A673 (cell line): Measurements from ENCODE around the gene ELL2. TPM values are rescaled to one million over a fixed set of nuclear protein-coding genes. Genes with fewer than 3 reads are reported as not detected.
"Not testable (repeated sequence)": the region's sequence is repeated elsewhere in the genome, so short reads cannot be mapped to it uniquely, and the experiment has no call there.

ENCODE experiments used
- BruUV-seq: library from RNA; stranded (reverse); fragments of 400-500 nt; replicated peaks from 2 replicates; lab custom pipeline; 2021; lab: Mats Ljungman, UMichigan
- CTCF ChIA-PET: fragments of 300-600 bp; sonication (Branson Sonifier 250); formaldehyde crosslinking; loops from one replicate; lab custom pipeline; 2022; ENCODE audit warnings: antibody characterized with exemption; lab: Charles Lee
- POLR2A ChIA-PET: fragments of 300-600 bp; sonication (Branson Sonifier 250); formaldehyde crosslinking; loops from one replicate; lab custom pipeline; 2022; ENCODE audit warnings: antibody characterized with exemption; ENCODE audit not compliant: low non-redundant PET; lab: Charles Lee
- DNase-seq: peaks from one replicate; pipeline ENCODE4 v3.0.0-alpha.2; 2015; ENCODE audit warnings: low spot score
- H3K27ac ChIP-seq: fragments of 200-600 bp; sonication (generic); 2 replicates; pipeline ENCODE4 v1.5.1; 2016; ENCODE audit warnings: mixed run types, low read depth, mild to moderate bottlenecking, mixed read lengths, antibody characterized with exemption, low read length; ENCODE audit not compliant: poor library complexity, severe bottlenecking
- H3K27me3 ChIP-seq: fragments of 200-600 bp; sonication (generic); replicated peaks from 2 replicates; pipeline ENCODE4 v1.6.1; 2017; ENCODE audit warnings: mixed run types, low read depth, mild to moderate bottlenecking, mixed read lengths, antibody characterized with exemption, low read length; ENCODE audit not compliant: insufficient read depth, poor library complexity
- H3K36me3 ChIP-seq: fragments of 200-600 bp; sonication (generic); 2 replicates; pipeline ENCODE4 v1.6.1; 2016; ENCODE audit warnings: mixed run types, mild to moderate bottlenecking, mixed read lengths, antibody characterized with exemption, low read length; ENCODE audit not compliant: insufficient read depth, poor library complexity, severe bottlenecking
- H3K4me1 ChIP-seq: fragments of 200-600 bp; sonication (generic); 2 replicates; pipeline ENCODE4 v1.6.1; 2017; ENCODE audit warnings: mixed run types, mild to moderate bottlenecking, mixed read lengths, antibody characterized with exemption, low read length; ENCODE audit not compliant: insufficient read depth, poor library complexity, severe bottlenecking
- H3K4me3 ChIP-seq: fragments of 200-600 bp; sonication (generic); 2 replicates; pipeline ENCODE4 v1.5.1; 2016; ENCODE audit warnings: low read depth, mixed run types, mild to moderate bottlenecking, mixed read lengths, low read length; ENCODE audit not compliant: poor library complexity, severe bottlenecking
- H3K9me3 ChIP-seq: fragments of 200-600 bp; sonication (generic); 2 replicates; pipeline ENCODE4 v1.6.1; 2016; ENCODE audit warnings: mixed run types, low read depth, mild to moderate bottlenecking, mixed read lengths, antibody characterized with exemption, low read length; ENCODE audit not compliant: poor library complexity, severe bottlenecking
- EZH2 ChIP-seq: fragments of 200-600 bp; sonication (generic); IDR thresholded peaks from 2 replicates; pipeline ENCODE4 v1.6.1; 2017; ENCODE audit warnings: borderline replicate concordance, low read depth, mild to moderate bottlenecking, mixed read lengths, antibody characterized with exemption, low read length; ENCODE audit not compliant: poor library complexity, severe bottlenecking
- intact Hi-C: fragments of 100-400 bp; cut with micrococcal nuclease; formaldehyde crosslinking; loops from one replicate; pipeline ENCODE4 v1.10.0; 2022; ENCODE audit not compliant: unreplicated experiment
- total RNA-seq: library from RNA; stranded (reverse); gene quantifications from 2 replicates; pipeline ENCODE4 v1.2.3, GENCODE V29; 2021
- TF ChIP-seq, protein P1 (sequence below): fragments of 300-800, 200-600 bp; sonication (generic); conservative IDR thresholded peaks from 2 replicates; pipeline ENCODE4 v1.5.1; 2017; ENCODE audit warnings: low read depth, mild to moderate bottlenecking, antibody characterized with exemption, low read length, moderate library complexity, mixed read lengths

Gene ELL2
- total RNA-seq, 1 experiment from 2014 or later: 12.0 TPM

DNA sequence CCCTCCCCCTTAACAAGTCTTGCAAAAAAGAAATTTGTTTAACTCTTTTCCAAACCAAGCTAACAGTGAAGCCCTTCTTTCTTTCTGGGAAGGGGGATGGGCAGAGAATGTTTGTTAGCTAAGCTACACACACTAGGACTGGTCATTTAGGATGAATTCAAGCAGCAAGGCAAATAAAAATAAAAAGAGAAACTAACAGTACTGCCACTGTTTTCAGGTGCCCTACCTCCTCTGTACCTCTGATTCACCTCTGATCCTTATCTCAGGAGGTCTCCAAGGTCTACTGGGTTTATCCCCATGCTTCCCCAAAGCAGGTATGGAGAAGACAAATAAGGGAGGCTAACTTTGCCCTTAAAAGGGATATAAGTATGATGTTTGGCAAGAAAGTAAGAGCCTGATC lies 52.9 kb downstream of the ELL2 start:
- Histone ChIP-seq H3K27ac (no peak overlapping the region), H3K27me3 (no peaks in the 10 kb centered on the region), H3K9me3 (no peaks in the 10 kb centered on the region), H3K4me3 (no peak overlapping the region), H3K36me3 (no peaks in the 10 kb centered on the region), H3K4me1 (no peaks in the 10 kb centered on the region)
- ChIA-PET CTCF (no interaction called here), POLR2A (interaction anchor here (0.6 kb wide), 1 partner anchor 254 kb away, joined by 3 read pairs; no protein-coding TSS in a partner anchor)
- no TSS peak for BruUV-seq
- DNase-seq: no peak
- intact Hi-C loops: no loop called here
- TF ChIP-seq, protein P1, sequence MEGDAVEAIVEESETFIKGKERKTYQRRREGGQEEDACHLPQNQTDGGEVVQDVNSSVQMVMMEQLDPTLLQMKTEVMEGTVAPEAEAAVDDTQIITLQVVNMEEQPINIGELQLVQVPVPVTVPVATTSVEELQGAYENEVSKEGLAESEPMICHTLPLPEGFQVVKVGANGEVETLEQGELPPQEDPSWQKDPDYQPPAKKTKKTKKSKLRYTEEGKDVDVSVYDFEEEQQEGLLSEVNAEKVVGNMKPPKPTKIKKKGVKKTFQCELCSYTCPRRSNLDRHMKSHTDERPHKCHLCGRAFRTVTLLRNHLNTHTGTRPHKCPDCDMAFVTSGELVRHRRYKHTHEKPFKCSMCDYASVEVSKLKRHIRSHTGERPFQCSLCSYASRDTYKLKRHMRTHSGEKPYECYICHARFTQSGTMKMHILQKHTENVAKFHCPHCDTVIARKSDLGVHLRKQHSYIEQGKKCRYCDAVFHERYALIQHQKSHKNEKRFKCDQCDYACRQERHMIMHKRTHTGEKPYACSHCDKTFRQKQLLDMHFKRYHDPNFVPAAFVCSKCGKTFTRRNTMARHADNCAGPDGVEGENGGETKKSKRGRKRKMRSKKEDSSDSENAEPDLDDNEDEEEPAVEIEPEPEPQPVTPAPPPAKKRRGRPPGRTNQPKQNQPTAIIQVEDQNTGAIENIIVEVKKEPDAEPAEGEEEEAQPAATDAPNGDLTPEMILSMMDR: no peak
- no peak for TF ChIP-seq EZH2

DNA sequence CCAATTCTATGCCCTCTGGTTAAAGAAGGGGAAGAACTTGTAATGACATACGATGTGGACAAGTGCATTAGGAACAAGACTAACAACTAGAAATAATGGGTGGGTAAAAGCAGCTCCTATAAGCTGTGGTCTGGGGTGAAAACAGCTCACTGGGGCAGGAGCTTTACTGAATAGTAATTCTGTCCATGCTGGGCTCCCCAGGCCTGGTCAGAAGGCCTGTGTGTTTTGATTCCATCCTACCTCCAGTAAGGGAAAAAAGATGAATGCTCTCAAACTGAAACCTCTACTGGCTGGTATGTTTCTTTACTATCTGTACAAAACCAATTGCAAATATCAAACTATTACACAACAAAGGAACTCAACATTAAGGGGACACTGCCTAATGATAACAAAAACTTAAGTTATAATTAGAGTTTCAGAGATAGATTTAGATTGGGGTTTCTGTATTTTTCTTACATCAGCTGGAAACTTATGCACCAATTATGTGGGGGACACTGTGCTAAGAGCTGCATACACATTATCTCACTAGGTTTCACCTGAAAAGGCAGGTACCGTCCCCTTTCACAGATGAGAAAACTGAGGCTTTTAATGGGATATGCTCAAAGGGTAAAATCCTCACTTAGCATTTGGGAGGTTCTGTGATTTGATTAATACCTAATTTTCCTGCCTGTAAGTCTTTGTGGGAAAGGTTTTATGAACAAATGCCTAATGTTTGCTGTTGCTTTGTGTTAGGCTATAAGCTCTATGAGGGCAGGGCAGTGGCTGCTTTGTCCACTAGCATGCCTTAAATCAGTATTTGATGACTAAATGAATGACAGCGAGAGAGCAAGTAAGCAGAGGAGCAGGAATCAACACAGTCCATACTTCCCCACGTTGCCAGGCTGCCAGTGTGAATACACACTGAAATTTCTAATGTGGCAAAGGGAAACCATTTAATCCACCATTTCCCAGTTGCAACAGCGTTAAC lies 53.6 kb downstream of the ELL2 start:
- no peaks in the 10 kb centered on the region for H3K9me3 ChIP-seq
- H3K27me3 ChIP-seq: no peaks in the 10 kb centered on the region
- BruUV-seq: no TSS peak
- TF ChIP-seq, protein P1: no peak
- no peak for TF ChIP-seq EZH2
- H3K36me3 ChIP-seq: no peaks in the 10 kb centered on the region
- H3K4me1 ChIP-seq: no peaks in the 10 kb centered on the region
- intact Hi-C loops: no loop called here
- no peak overlapping the region for H3K4me3 ChIP-seq
- ChIA-PET CTCF (no interaction called here), POLR2A (no interaction called here)
- no peak for DNase-seq
- H3K27ac ChIP-seq: no peak overlapping the region

DNA sequence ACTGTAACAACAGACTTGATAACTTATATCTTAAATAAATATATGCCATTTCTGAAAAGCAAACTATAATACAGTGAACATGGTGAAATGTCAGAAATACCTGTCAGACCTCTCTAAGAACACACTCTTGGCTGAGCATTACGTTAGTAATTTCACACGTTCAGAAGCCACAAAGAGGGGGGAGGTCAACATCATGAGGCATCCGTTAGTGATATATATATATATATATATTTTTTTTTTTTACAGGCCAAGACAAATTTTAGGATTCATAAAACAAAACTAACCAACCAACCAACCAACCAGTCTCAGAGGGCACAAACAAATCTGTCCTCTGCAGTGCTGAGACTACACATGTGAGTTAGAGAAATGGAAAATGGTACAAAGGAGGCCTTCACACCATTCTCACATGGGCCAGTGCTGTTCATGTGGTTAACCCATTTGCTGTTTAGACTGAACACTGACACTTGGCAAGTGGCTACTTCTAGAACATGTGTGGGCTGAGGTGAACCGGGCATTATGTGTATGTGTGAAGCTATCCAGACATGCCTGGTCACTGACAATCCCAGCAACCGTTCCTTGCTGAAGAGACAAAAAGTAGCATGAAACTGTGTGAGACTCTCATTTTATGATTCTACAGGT lies 54.5 kb downstream of the ELL2 start:
- ChIA-PET CTCF (no interaction called here), POLR2A (no interaction called here)
- no peak for DNase-seq
- Histone ChIP-seq H3K27me3 (no peaks in the 10 kb centered on the region), H3K4me3 (no peak overlapping the region), H3K27ac (no peak overlapping the region), H3K36me3 (no peaks in the 10 kb centered on the region), H3K4me1 (no peaks in the 10 kb centered on the region), H3K9me3 (no peaks in the 10 kb centered on the region)
- no TSS peak for BruUV-seq
- TF ChIP-seq, protein P1: no peak
- TF ChIP-seq EZH2: no peak
- intact Hi-C loops: no loop called here

DNA sequence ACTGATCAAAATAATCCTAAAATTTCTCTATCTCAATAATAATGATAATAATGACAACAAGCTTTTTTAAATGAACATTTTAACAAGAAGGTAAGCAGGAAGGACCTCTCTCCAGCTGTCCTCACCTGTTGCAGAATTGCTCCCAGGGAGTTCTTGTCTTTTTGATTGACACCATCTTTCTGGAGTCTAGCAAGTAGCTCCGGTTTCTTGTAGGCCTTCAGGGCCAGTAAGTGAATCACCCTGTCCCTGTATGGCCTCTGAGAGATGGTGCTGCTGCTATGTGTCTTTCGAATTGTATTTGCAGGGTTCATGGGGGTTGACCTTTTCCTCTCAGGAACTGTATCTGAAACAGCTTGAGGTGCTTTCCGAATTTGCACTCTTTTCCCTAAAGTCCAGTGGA lies 55.3 kb downstream of the ELL2 start:
- H3K36me3 ChIP-seq, H3K4me3 ChIP-seq, H3K27ac ChIP-seq, BruUV-seq, intact Hi-C loops, POLR2A ChIA-PET, H3K9me3 ChIP-seq, H3K27me3 ChIP-seq, CTCF ChIA-PET, DNase-seq, H3K4me1 ChIP-seq: not testable (repeated sequence)
